Measurements from ENCODE around the gene CAAP1.
A peak's percentile ranks its signal among the peaks of the same experiment; 100 is the strongest.
"Not testable (repeated sequence)": the region's sequence is repeated elsewhere in the genome, so short reads cannot be mapped to it uniquely, and the experiment has no call there.

The CAAP1 gene, protein sequence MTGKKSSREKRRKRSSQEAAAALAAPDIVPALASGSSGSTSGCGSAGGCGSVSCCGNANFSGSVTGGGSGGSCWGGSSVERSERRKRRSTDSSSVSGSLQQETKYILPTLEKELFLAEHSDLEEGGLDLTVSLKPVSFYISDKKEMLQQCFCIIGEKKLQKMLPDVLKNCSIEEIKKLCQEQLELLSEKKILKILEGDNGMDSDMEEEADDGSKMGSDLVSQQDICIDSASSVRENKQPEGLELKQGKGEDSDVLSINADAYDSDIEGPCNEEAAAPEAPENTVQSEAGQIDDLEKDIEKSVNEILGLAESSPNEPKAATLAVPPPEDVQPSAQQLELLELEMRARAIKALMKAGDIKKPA

DNA sequence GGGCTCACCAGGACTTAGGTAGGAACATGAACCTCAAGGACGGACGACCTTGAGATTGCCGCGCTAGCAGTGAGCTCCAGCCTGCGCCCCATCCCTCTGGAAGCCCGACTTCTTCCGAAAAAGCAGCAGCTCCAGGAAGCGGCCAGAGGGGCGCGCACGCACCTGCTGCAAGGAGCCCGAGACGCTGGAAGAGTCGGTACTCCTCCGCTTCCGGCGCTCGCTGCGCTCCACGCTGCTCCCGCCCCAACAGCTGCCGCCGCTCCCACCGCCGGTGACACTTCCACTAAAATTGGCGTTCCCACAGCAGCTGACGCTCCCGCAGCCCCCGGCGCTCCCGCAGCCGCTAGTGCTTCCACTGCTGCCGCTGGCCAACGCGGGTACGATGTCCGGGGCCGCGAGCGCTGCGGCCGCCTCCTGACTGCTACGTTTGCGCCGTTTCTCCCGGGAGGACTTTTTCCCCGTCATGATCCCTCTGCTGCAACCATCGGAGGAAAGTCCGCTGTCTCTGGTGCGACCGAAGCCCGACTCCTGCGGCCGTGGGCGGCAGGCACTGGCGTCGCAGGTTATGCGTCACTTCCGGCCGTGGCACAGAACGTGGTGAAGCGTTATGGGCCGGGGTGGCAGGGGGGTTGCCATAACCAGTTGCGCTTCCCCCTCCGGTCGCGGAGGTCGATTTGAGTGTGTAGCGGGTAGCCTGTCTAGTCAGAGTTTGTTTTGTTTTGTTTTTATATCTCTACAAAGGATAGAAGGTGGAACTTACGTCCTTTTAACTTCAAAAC is at the start of gene CAAP1:
Gene CAAP1, minus strand, starts transcription at position 552 of the 779 bp plus-strand sequence. Its CDS starts 87 bp downstream, at position 465.
- DNase-seq (ENCODE audit: low read depth in 3 of 3, low spot score in 1 of 3): peak; percentile 77 to 88 (median 78)

DNA sequence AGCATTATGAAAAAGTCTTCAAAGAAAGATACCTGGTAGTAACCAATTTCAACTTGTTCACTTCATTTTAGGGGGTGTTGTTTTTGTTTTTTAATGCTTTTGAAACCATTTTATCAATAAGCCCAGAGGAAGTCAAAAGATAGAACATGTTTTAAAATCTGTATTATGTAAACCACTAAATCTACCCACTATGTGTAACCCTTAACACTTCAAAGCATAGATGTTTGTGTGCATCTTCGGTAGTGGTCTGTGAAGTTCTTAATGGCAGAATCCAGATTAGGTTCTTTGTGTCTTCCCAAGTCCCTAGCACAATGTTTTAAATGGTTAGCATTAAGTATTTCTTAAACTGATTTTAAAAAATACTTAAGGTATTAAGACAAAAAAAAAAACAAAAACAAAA is 48.2 kb upstream of the CAAP1 start:
- DNase-seq (ENCODE audit: low read depth in 3 of 3, low spot score in 1 of 3): no peak

DNA sequence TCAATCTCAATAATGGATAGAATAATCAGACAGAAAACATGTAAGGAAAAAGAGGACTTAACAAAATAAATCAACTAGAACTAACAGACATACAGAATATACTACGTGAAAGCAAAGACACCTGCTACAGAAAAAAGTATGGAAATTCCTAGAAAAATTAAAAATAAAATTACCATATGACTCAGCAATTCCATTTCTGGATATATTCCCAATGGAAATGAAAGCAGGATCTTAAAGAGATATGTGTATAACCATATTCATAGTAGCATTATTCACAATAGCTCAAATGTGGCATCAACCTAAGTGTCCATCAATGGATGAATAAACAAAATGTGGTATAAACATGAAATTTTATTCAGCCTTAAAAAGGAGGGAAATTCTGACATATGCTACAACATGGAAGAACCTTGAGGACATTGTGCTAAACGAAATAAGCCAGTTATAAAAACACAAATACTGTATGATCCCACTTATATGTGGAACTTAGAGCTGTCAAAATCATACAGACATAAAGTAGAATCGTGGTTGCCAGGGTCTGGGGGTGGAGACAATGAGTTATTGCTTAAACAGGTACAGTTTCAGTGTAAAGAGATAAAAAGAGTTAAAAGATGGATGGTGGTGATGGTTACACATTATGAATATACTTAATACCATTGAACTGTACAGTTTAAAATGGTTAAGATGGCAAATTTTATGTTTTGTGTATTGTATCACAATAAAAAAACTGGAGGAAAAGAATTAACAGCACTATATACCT is 47.5 kb upstream of the CAAP1 start:
- DNase-seq (ENCODE audit: low read depth in 3 of 3, low spot score in 1 of 3): no peak

DNA sequence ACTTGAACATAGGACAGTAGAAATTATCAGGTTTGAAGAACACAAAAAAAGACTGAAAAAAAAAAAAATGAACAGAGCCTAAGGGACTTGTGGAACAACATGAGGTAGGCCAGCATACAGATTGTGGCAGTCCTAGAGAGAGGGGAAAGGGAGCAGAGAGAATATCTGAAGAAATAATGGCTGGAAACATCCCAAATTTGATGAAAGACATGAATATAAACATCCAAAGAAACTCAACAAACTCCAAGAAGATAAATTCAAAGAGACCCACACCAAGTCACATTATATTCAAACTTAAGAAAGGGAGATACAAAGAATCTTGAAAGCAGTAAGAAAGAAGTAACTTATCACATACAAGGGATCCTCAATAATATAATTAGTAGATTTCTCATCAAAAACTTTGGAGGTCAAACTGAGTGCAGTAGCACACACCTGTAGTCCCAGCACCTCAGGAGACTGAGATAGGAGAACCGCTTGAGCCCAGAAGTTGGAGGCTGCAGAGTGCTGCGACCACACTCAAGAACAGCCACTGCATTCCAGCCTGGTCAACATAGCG is 45.3 kb upstream of the CAAP1 start:
- DNase-seq (ENCODE audit: low read depth in 3 of 3, low spot score in 1 of 3): no peak

DNA sequence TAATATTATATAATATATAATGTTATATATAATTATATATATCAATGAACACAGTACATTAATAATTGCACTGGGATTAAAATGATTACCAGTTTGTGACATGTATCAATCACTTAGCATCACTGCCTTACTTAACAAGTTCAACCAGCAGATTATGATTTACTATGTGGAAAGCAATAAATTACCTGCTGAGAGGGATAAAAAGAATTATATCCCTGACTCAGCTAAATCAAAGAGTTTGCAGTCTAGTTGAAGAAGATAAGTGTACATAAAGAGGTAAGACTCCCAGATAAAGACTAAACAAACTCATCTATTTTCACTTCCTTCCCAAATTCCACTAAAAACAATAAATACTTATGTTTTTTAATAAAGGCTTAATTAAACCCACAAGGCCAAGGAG is 43.2 kb upstream of the CAAP1 start:
- DNase-seq (ENCODE audit: low read depth in 3 of 3, low spot score in 1 of 3): no peak

DNA sequence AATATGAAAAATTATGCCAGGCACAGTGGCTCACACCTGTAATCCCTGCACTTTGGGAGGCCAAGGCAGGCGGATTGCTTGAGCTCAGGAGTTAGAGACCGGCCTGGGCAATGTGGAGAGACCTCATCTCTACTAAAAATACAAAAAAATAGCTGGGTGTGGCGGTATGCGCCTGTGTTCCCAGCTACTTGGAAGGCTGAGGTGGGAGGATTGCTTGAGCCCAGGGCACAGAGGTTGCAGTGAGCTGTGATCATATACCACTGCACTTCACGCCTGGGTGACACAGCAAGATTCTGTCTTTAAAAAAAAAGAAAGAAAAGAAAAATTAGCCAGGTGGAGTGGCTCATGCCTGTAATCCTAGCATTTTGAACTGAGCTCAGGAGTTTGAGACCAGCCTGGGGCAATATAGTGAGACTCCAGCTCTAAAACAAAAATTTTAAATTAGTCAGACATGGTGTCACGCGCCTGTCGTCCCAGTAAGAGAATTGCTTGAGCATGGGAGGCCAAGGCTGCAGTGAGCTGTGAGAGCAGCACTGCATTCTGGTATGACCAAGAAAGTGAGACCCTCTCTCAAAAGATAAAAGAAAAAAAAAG is 36.4 kb upstream of the CAAP1 start:
- no peak for DNase-seq (ENCODE audit: low read depth in 3 of 3, low spot score in 1 of 3)

DNA sequence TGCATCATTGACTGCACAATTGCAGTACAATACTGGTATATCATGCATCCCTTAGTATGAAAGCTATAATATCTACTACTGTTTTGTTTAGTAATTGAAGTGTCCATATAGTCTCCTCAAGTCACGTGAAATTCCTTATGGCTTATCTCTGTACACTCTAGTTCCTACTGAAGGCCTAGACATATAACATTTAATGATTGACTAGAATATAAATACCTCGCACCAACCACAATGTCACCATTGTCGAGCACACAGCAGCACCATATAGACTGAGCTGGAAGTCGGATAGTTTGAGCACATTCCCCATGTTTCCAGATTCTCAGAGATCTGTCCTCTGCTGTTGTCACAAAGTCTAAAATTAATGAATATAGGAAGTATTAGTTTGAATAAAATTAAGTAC is 33.0 kb upstream of the CAAP1 start:
- DNase-seq (ENCODE audit: low read depth in 3 of 3, low spot score in 1 of 3): no peak

DNA sequence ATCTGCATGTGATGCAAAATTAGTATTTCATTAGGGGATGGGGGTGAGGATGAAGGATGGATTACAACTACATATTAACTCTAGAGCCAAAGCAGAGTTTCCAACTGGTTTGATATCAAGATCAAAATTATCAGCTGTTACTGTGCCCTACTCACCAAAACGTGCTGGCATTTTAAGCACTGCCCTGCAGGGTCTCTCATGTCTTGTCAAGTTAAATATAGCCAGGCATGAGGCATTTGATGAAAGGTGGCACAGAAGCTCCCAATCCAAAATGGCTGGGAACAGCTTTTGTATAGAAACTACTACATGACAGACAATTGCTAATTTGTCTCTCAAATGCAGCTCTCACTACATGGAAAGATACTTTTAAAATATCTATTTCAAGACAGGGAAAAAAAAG is 27.1 kb upstream of the CAAP1 start:
- DNase-seq (ENCODE audit: low read depth in 3 of 3, low spot score in 1 of 3): no peak

DNA sequence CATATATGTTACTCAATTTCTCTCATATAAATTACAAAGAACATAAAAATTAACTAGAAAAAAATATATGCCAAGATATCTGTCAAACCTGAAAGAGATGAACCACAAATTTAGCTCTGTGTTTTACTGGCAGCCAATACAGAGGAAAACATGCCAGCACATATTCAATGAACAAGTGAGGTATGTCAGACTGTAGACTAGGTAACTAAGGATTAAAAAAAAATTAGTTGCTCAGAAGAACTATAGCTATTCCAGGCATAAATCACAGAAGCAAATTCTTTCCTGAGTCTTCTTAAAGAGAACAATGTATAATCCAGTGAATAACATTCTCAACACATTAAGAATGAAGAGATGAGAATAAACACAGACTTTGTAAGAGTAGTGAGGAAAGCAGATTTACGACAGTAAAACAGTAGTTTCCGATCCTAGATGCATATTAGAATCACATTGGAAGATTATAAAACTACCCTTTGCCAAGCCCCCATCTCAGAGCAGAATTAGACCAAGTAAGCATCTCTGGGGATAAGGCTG is 20.6 kb upstream of the CAAP1 start:
- DNase-seq (ENCODE audit: low read depth in 3 of 3, low spot score in 1 of 3): no peak

DNA sequence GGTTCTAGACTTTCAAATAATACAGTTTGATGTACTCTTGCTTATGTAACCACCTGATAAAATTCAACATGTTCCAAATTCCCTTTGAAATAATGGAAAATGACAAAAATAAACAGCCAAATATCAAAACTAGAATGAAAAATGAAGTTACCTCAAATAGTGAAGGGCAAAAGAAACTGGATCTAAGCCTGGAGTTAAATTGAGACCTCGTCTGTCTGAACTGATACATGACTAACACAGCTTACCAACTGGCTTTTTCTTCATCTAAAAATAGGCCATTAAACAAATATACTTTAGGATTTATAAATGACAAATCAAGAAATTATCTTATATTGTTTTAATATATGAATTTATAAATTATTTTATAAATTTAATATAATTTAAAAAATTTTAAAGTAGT is 12.1 kb upstream of the CAAP1 start:
- DNase-seq (ENCODE audit: low read depth in 3 of 3, low spot score in 1 of 3): no peak

DNA sequence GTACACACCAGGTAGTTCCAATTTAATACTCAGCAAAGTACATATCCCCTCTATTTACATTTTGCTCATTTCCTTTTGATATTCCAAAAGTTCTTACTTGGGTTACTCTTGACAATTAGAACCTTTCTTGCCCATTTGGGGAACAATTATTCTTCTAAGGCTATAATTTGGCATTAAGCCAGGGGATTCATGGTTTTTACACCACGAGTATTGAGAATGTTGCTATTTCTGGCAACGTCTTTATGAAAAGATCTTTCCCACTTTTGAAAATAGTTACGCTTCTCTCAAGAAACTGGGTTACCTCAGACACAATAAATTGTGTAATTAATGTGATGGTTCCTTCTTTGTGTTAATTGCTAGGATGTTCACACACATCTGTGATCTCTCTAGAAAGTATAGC is 11.5 kb upstream of the CAAP1 start:
- no peak for DNase-seq (ENCODE audit: low read depth in 3 of 3, low spot score in 1 of 3)

DNA sequence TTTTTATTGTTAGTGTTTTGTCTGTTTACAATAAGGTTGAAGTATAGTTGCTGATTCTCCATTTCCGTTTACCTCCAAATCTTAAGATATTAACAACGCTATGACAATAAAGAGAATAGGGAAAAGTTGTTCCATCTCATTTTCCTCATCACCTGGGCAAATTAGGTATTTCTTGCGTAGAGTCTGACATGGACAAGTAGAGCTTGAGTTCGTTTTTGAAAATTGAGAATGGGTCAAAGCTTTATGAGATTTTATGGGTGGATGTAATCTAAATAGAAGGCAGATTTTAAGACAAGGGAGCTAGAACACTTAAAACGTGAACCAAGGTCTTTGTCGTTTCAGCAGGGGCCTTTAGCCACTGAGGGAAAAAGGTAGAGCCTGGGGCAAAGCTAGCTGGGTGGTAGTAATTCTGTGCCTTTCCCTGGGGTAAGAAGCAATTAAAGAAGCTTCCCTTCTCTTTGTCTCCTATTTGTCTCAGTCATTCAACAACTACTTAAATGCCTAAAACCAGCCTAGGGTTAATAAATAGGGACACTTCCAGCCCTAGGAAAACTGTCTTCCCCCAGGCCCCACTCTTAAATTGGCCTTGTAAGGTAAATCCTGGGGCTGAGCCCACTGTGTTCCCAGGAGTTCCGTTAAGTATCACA is 551 bp upstream of the CAAP1 start:
- DNase-seq (ENCODE audit: low read depth in 3 of 3, low spot score in 1 of 3): no peak

DNA sequence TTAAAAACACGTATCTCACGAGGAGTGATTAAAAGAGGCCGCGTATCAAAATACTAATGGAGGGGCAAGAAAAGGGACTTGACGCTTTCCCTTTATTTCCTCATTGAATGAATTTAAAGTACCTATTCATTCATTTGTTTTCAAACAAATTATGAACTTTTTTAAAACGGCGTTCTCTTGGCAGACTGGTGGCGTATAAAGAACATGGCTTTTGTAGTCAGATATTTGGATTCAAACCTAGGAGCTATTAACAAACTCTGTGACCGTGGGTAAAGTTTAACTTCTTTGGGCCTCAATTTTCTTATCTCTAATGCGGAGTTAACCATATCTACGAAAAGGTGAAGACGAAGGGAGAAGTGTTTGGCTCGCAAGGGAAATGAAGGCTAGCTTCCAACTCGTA is 876 bp downstream of the CAAP1 start:
- no peak for DNase-seq (ENCODE audit: low read depth in 3 of 3, low spot score in 1 of 3)

DNA sequence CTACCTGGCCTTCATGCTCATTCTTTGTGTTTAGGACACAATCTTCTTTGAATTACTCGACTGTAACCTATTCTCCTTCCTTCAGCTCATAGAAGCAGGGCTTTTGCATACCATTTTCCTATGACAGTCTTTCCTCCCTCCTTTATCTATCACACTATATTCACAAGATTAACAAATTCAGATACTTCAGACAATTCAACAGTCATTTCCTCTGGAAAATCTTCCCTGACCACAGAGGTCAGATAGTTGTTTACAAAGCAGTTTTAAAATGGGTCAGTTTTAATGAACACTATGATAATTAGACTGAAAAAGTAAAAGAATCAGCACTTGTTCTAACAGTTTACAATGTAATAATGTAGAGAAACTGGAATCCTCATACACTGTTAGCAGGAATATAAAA is 4.3 kb downstream of the CAAP1 start:
- no peak for DNase-seq (ENCODE audit: low read depth in 3 of 3, low spot score in 1 of 3)

DNA sequence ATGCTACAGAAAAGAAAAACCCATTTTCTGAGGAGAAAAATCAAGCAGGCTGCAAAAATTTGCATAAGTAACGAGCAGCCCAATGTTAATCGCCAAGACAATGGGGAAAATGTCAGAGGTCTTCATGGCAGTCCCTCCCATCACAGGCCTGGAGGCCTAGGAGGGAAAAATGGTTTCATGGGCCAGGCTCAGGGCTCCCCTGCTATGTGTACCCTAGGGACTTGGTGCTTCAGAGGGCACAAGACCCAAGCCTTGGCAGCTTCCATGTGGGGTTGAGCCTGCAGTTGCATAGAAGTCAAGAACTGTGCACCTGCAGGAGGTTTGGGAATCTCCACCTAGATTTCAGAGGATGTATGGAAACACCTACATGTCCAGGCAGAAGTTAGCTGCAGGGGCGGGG is 10.4 kb downstream of the CAAP1 start:
- no peak for DNase-seq (ENCODE audit: low read depth in 3 of 3, low spot score in 1 of 3)

DNA sequence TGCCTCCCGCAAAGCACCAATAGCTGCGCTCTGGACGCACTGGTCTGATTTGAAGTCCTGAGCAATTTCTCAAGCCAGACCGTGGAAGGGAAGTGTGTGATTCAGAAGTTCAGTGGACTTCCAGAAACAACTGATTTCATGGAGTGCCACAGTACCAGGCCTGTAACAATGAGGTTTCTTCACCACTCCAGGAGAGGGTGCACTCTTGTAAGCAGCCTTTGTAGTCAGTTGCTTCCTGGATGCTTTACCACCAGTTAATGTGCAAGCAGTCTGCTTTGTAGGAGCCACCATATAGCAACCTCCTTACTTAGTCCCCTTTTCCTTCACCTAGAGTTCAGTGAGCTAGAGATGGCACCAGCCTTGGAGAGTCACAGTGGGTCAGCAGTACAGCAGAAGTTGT is 12.3 kb downstream of the CAAP1 start:
- DNase-seq (ENCODE audit: low read depth in 3 of 3, low spot score in 1 of 3): no peak

DNA sequence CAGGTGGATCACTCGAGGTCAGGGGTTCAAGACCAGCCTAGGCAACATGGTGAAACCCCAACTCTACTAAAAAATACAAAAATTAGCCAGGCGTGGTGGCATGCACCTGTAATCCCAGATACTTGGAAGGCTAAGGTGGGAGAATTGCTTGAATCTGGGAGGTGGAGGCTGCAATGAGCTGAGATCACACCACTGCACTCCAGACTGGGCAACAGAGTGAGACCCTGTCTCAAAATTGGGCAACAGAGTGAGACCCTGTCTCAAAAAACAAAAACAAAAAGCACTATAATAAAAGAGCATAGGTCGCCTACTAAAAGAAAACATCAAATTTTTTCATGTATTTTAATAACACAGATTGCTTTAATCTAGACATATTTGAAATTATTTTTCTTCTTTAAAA is 17.4 kb downstream of the CAAP1 start:
- not testable (repeated sequence) for DNase-seq (ENCODE audit: low read depth in 3 of 3, low spot score in 1 of 3)

DNA sequence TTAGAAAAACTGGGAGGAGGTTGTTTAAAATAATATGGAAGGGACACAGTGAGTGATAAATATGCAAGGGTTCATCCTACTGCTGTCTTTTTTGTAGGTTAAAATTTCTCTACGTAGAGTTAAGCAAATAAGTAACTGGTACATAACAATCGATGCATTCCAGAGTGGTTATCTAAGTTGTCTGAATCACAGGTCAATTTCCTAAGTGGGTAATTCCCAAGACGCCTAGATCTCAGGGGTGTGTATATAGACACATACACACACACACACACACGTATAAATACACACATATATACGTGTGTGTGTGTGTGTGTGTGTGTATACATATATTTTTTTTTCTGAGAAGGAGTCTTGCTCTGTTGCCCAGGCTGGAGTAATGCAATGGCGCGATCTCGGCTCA is 22.3 kb downstream of the CAAP1 start:
- no peak for DNase-seq (ENCODE audit: low read depth in 3 of 3, low spot score in 1 of 3)

DNA sequence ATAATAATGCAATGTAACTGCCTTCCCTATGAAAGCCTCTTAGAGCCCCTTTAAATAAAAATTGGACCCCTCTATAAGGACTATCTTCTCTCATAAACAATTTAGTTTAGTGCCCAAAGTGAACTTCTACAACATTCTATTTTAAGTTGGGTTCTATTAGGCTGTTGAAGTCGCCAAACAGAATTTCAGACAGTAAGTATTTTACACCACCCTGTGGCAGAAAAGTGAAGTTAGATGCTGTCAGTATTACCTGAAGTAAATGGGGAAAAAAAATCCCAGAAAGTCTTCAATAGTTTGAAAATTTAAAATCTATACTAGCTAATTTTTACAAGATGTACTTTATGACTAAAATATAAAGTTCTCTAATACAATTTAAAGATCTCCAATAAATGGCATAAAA is 29.5 kb downstream of the CAAP1 start:
- DNase-seq (ENCODE audit: low read depth in 3 of 3, low spot score in 1 of 3): no peak

DNA sequence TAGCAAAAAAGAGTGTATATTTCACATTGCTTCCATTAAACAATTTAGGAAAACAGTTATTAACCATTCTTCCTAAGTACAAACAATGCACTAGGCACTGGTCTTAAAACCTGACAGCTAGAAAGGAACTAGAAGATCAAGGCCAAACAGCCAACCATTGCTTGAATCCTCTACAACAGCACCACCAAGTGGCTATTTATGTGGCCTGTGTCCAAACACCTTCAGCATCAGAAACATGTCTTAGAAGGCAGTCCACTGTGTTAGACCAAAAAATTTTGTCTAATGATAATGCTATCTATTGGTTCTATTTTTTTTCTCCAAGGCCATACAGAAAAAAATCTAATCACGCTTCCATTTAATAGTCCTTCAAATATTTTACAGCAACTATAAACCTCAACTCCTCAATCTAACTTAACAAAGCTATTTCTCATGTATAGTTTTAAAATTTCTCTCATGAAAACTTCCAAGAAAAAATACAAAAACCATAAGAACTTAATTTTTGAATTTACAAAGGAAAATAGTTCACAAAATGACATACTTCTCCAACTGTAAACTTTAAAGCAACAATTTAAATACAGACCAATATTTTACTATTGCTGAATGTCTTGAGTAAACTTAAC is 36.1 kb downstream of the CAAP1 start:
- no peak for DNase-seq (ENCODE audit: low read depth in 3 of 3, low spot score in 1 of 3)

Data from stimulated activated CD4-positive, alpha-beta T cell treated with anti-CD3 and anti-CD28 coated beads, TNF-alpha, amount 100 ng/mL, for 1 hour (primary cell).